GM19395 (cell line): ENCODE data around the gene THBS1.

Source experiments
- ATAC-seq: cut with Tn5 transposase; IDR thresholded peaks from one replicate; pipeline ENCODE4 v1.9.1; 2021; ENCODE audit warnings: mild to moderate bottlenecking, moderate library complexity; ENCODE audit not compliant: unreplicated experiment

Gene THBS1

GRCh38 chr15:39573287-39573686 is 7.6 kb upstream of the THBS1 start:
- ATAC-seq = no peak

GRCh38 chr15:39573844-39574243 is 7.0 kb upstream of the THBS1 start:
- ATAC-seq = no peak

GRCh38 chr15:39574427-39574826 is 6.5 kb upstream of the THBS1 start:
- no peak for ATAC-seq

- no peak for ATAC-seq
These were observed 5.7 kb upstream of the THBS1 start for GRCh38 chr15:39575180-39575579.

GRCh38 chr15:39578851-39579486 is 1.9 kb upstream of the THBS1 start:
- ATAC-seq = no peak

GRCh38 chr15:39579487-39580116 is 1.3 kb upstream of the THBS1 start:
- peak; percentile 14 for ATAC-seq

GRCh38 chr15:39580117-39580484 is 778 bp upstream of the THBS1 start:
- peak; percentile 86 for ATAC-seq

- ATAC-seq = no peak
These were observed 438 bp downstream of the THBS1 start for GRCh38 chr15:39581242-39581792.

- no peak for ATAC-seq
These were observed 960 bp downstream of the THBS1 start for GRCh38 chr15:39581793-39582285.

GRCh38 chr15:39582286-39582976 is 1.6 kb downstream of the THBS1 start:
- no peak for ATAC-seq

- ATAC-seq = no peak
These were observed 2.2 kb downstream of the THBS1 start for GRCh38 chr15:39582977-39583595.

GRCh38 chr15:39583596-39584265 is 2.9 kb downstream of the THBS1 start:
- ATAC-seq = no peak

GRCh38 chr15:39584266-39584659 is 3.4 kb downstream of the THBS1 start:
- no peak for ATAC-seq

- no peak for ATAC-seq
These were observed 3.9 kb downstream of the THBS1 start for GRCh38 chr15:39584662-39585388.

GRCh38 chr15:39585389-39585841 is 4.5 kb downstream of the THBS1 start:
- ATAC-seq = no peak

GRCh38 chr15:39585871-39586301 is 5.0 kb downstream of the THBS1 start:
- no peak for ATAC-seq

- ATAC-seq = no peak
These were observed 5.7 kb downstream of the THBS1 start for GRCh38 chr15:39586387-39587095.

GRCh38 chr15:39587096-39587721 is 6.3 kb downstream of the THBS1 start:
- ATAC-seq = no peak
